HG02870 (cell line): ENCODE data around the gene RAPGEF2.
"Not testable (repeated sequence)": the region's sequence is repeated elsewhere in the genome, so short reads cannot be mapped to it uniquely, and the experiment has no call there.

ENCODE experiments used
- ATAC-seq: cut with Tn5 transposase; IDR thresholded peaks from one replicate; pipeline ENCODE4 v1.9.1; 2021; ENCODE audit warnings: mild to moderate bottlenecking, moderate library complexity; ENCODE audit not compliant: unreplicated experiment

Gene RAPGEF2

GRCh38 chr4:159293811-159294515 lies 191.1 kb downstream of the RAPGEF2 start:
- ATAC-seq = no peak

- peak; percentile 33 for ATAC-seq
Measured at GRCh38 chr4:159296061-159296460, 193.2 kb downstream of the RAPGEF2 start.

GRCh38 chr4:159297091-159297490 lies 194.2 kb downstream of the RAPGEF2 start:
- ATAC-seq = peak; percentile 36

- peak; percentile 72 for ATAC-seq
Measured at GRCh38 chr4:159298502-159298901, 195.6 kb downstream of the RAPGEF2 start.

GRCh38 chr4:159303435-159303834 lies 200.6 kb downstream of the RAPGEF2 start:
- ATAC-seq = no peak

- ATAC-seq = no peak
Measured at GRCh38 chr4:159305129-159305528, 202.2 kb downstream of the RAPGEF2 start.

GRCh38 chr4:159307929-159308328 lies 205.1 kb downstream of the RAPGEF2 start:
- no peak for ATAC-seq

- ATAC-seq = no peak
Measured at GRCh38 chr4:159308566-159309340, 205.9 kb downstream of the RAPGEF2 start.

GRCh38 chr4:159312236-159312635 lies 209.4 kb downstream of the RAPGEF2 start:
- no peak for ATAC-seq

GRCh38 chr4:159315879-159316278 lies 213.0 kb downstream of the RAPGEF2 start:
- not testable (repeated sequence) for ATAC-seq

GRCh38 chr4:159317203-159317602 lies 214.3 kb downstream of the RAPGEF2 start:
- no peak for ATAC-seq

GRCh38 chr4:159319027-159319426 lies 216.1 kb downstream of the RAPGEF2 start:
- no peak for ATAC-seq

GRCh38 chr4:159326480-159326879 lies 223.6 kb downstream of the RAPGEF2 start:
- ATAC-seq = no peak

GRCh38 chr4:159328766-159329165 lies 225.9 kb downstream of the RAPGEF2 start:
- ATAC-seq = no peak

GRCh38 chr4:159334461-159334860 lies 231.6 kb downstream of the RAPGEF2 start:
- ATAC-seq = no peak

GRCh38 chr4:159337041-159337440 lies 234.2 kb downstream of the RAPGEF2 start:
- no peak for ATAC-seq

- no peak for ATAC-seq
Measured at GRCh38 chr4:159341522-159341921, 238.6 kb downstream of the RAPGEF2 start.

- no peak for ATAC-seq
Measured at GRCh38 chr4:159342374-159342773, 239.5 kb downstream of the RAPGEF2 start.

- ATAC-seq = no peak
Measured at GRCh38 chr4:159343116-159343515, 240.2 kb downstream of the RAPGEF2 start.

GRCh38 chr4:159344877-159345276 lies 242.0 kb downstream of the RAPGEF2 start:
- no peak for ATAC-seq

- no peak for ATAC-seq
Measured at GRCh38 chr4:159346681-159347080, 243.8 kb downstream of the RAPGEF2 start.

GRCh38 chr4:159347813-159348212 lies 244.9 kb downstream of the RAPGEF2 start:
- ATAC-seq = no peak
